ENCODE results near the gene MUC22.
"Not testable (repeated sequence)": the region's sequence is repeated elsewhere in the genome, so short reads cannot be mapped to it uniquely, and the experiment has no call there.

The MUC22 gene

GRCh38 chr6:31060145-31060544, 49.9 kb downstream of the MUC22 start:
- Mint-ChIP-seq H3K4me1 (peaks cover 2% of the 10 kb centered on the region), H3K36me3 (no peaks in the 10 kb centered on the region), H3K4me3 (no peak overlapping the region), H3K27ac (no peak overlapping the region), H3K27me3 (peaks cover 14% of the 10 kb centered on the region), H3K9me3 (no peaks in the 10 kb centered on the region)
- DNase-seq (ENCODE audit: low spot score in 2 of 2) = no peak
- no peak for ATAC-seq (ENCODE audit: low read depth)

- Mint-ChIP-seq H3K4me3 (no peak overlapping the region), H3K4me1 (no peaks in the 10 kb centered on the region), H3K27ac (no peak overlapping the region), H3K36me3 (no peaks in the 10 kb centered on the region), H3K27me3 (peaks cover 11% of the 10 kb centered on the region), H3K9me3 (no peaks in the 10 kb centered on the region)
- no peak for DNase-seq (ENCODE audit: low spot score in 2 of 2)
- ATAC-seq (ENCODE audit: low read depth) = no peak
Observed at GRCh38 chr6:31063906-31064435, 53.7 kb downstream of the MUC22 start.

- H3K4me1 Mint-ChIP-seq = no peaks in the 10 kb centered on the region
- DNase-seq (ENCODE audit: low spot score in 2 of 2) (no peak), ATAC-seq (ENCODE audit: low read depth) (no peak)
- peaks cover 8% of the 10 kb centered on the region for H3K27me3 Mint-ChIP-seq
- no peak overlapping the region for H3K27ac Mint-ChIP-seq
- H3K36me3 Mint-ChIP-seq = no peaks in the 10 kb centered on the region
- no peaks in the 10 kb centered on the region for H3K9me3 Mint-ChIP-seq
- H3K4me3 Mint-ChIP-seq = no peak overlapping the region
Observed at GRCh38 chr6:31065556-31065955, 55.3 kb downstream of the MUC22 start.

- not testable (repeated sequence) for H3K36me3 Mint-ChIP-seq; H3K4me1 Mint-ChIP-seq; H3K27me3 Mint-ChIP-seq; ATAC-seq (ENCODE audit: low read depth); H3K9me3 Mint-ChIP-seq; DNase-seq (ENCODE audit: low spot score in 2 of 2); H3K27ac Mint-ChIP-seq; H3K4me3 Mint-ChIP-seq
Observed at GRCh38 chr6:31067028-31067427, 56.8 kb downstream of the MUC22 start.

- not testable (repeated sequence) for H3K4me1 Mint-ChIP-seq; H3K4me3 Mint-ChIP-seq; H3K27me3 Mint-ChIP-seq; DNase-seq (ENCODE audit: low spot score in 2 of 2); H3K27ac Mint-ChIP-seq; ATAC-seq (ENCODE audit: low read depth); H3K9me3 Mint-ChIP-seq; H3K36me3 Mint-ChIP-seq
Observed at GRCh38 chr6:31067891-31068668, 57.8 kb downstream of the MUC22 start.

- no peak overlapping the region for H3K4me3 Mint-ChIP-seq
- no peak overlapping the region for H3K27ac Mint-ChIP-seq
- ATAC-seq (ENCODE audit: low read depth) (peak; percentile 98), DNase-seq (ENCODE audit: low spot score in 2 of 2) (peak; percentile 67 to 70)
- no peaks in the 10 kb centered on the region for H3K9me3 Mint-ChIP-seq
- no peaks in the 10 kb centered on the region for H3K4me1 Mint-ChIP-seq
- no peaks in the 10 kb centered on the region for H3K36me3 Mint-ChIP-seq
- peaks cover 2% of the 10 kb centered on the region for H3K27me3 Mint-ChIP-seq
Observed at GRCh38 chr6:31068669-31069340, 58.5 kb downstream of the MUC22 start.

- no peak for ATAC-seq (ENCODE audit: low read depth)
- Mint-ChIP-seq H3K36me3 (no peaks in the 10 kb centered on the region), H3K27ac (no peak overlapping the region), H3K27me3 (peaks cover 2% of the 10 kb centered on the region), H3K9me3 (no peaks in the 10 kb centered on the region), H3K4me3 (no peak overlapping the region), H3K4me1 (no peaks in the 10 kb centered on the region)
- DNase-seq (ENCODE audit: low spot score in 2 of 2) = no peak
Observed at GRCh38 chr6:31070711-31071197, 60.5 kb downstream of the MUC22 start.

GRCh38 chr6:31074401-31074800, 64.1 kb downstream of the MUC22 start:
- no peaks in the 10 kb centered on the region for H3K27me3 Mint-ChIP-seq
- H3K4me3 Mint-ChIP-seq = no peak overlapping the region
- H3K9me3 Mint-ChIP-seq = no peaks in the 10 kb centered on the region
- H3K27ac Mint-ChIP-seq = no peak overlapping the region
- no peaks in the 10 kb centered on the region for H3K36me3 Mint-ChIP-seq
- DNase-seq (ENCODE audit: low spot score in 2 of 2) = no peak
- no peaks in the 10 kb centered on the region for H3K4me1 Mint-ChIP-seq
- ATAC-seq (ENCODE audit: low read depth) = no peak

- no peak for DNase-seq (ENCODE audit: low spot score in 2 of 2)
- Mint-ChIP-seq H3K27me3 (peaks cover 2% of the 10 kb centered on the region), H3K4me3 (no peak overlapping the region), H3K9me3 (no peaks in the 10 kb centered on the region), H3K4me1 (peaks cover 3% of the 10 kb centered on the region), H3K36me3 (no peaks in the 10 kb centered on the region), H3K27ac (no peak overlapping the region)
- ATAC-seq (ENCODE audit: low read depth) = no peak
Observed at GRCh38 chr6:31075528-31075927, 65.3 kb downstream of the MUC22 start.

GRCh38 chr6:31076611-31077010, 66.3 kb downstream of the MUC22 start:
- DNase-seq (ENCODE audit: low spot score in 2 of 2) = no peak
- H3K36me3 Mint-ChIP-seq = no peaks in the 10 kb centered on the region
- peaks cover 2% of the 10 kb centered on the region for H3K27me3 Mint-ChIP-seq
- no peaks in the 10 kb centered on the region for H3K9me3 Mint-ChIP-seq
- H3K27ac Mint-ChIP-seq = no peak overlapping the region
- peaks cover 3% of the 10 kb centered on the region for H3K4me1 Mint-ChIP-seq
- H3K4me3 Mint-ChIP-seq = no peak overlapping the region
- ATAC-seq (ENCODE audit: low read depth) = no peak

- no peak overlapping the region for H3K27ac Mint-ChIP-seq
- H3K9me3 Mint-ChIP-seq = no peaks in the 10 kb centered on the region
- H3K4me3 Mint-ChIP-seq = peak overlapping the region; percentile 75
- peaks cover 4% of the 10 kb centered on the region for H3K27me3 Mint-ChIP-seq
- H3K4me1 Mint-ChIP-seq = peaks cover 3% of the 10 kb centered on the region
- peak; percentile 80 for ATAC-seq (ENCODE audit: low read depth)
- DNase-seq (ENCODE audit: low spot score in 2 of 2) = peak; percentile 63 to 68
- H3K36me3 Mint-ChIP-seq = no peaks in the 10 kb centered on the region
Observed at GRCh38 chr6:31079656-31080261, 69.5 kb downstream of the MUC22 start.

- DNase-seq (ENCODE audit: low spot score in 2 of 2) = no peak
- ATAC-seq (ENCODE audit: low read depth) = no peak
- Mint-ChIP-seq H3K27ac (no peak overlapping the region), H3K9me3 (no peaks in the 10 kb centered on the region), H3K27me3 (peaks cover 6% of the 10 kb centered on the region), H3K36me3 (no peaks in the 10 kb centered on the region), H3K4me1 (peaks cover 3% of the 10 kb centered on the region), H3K4me3 (no peak overlapping the region)
Observed at GRCh38 chr6:31081872-31082271, 71.6 kb downstream of the MUC22 start.

GRCh38 chr6:31083742-31084354, 73.6 kb downstream of the MUC22 start:
- H3K36me3 Mint-ChIP-seq = no peaks in the 10 kb centered on the region
- no peak overlapping the region for H3K27ac Mint-ChIP-seq
- peak; percentile 17 to 30 for DNase-seq (ENCODE audit: low spot score in 2 of 2)
- no peaks in the 10 kb centered on the region for H3K9me3 Mint-ChIP-seq
- no peak overlapping the region for H3K4me3 Mint-ChIP-seq
- H3K27me3 Mint-ChIP-seq = peaks cover 6% of the 10 kb centered on the region
- H3K4me1 Mint-ChIP-seq = peaks cover 3% of the 10 kb centered on the region
- ATAC-seq (ENCODE audit: low read depth) = peak; percentile 47
